HG03066 (cell line): Measurements from ENCODE around the gene IL21R.

Experiments used
- ATAC-seq: cut with Tn5 transposase; IDR thresholded peaks from one replicate; pipeline ENCODE4 v1.9.1; 2021; ENCODE audit warnings: low read depth; ENCODE audit not compliant: unreplicated experiment

IL21R gene

GRCh38 chr16:27461483-27462171 is 59.7 kb downstream of the IL21R start:
- ATAC-seq = no peak

- no peak for ATAC-seq
These were observed 60.3 kb downstream of the IL21R start for GRCh38 chr16:27462200-27462845.

- no peak for ATAC-seq
These were observed 61.1 kb downstream of the IL21R start for GRCh38 chr16:27462846-27463682.

- no peak for ATAC-seq
These were observed 62.0 kb downstream of the IL21R start for GRCh38 chr16:27463741-27464591.

- ATAC-seq = no peak
These were observed 62.9 kb downstream of the IL21R start for GRCh38 chr16:27464626-27465482.

- ATAC-seq = no peak
These were observed 63.5 kb downstream of the IL21R start for GRCh38 chr16:27465483-27465879.

- no peak for ATAC-seq
These were observed 67.1 kb downstream of the IL21R start for GRCh38 chr16:27468941-27469531.

GRCh38 chr16:27470567-27471431 is 68.8 kb downstream of the IL21R start:
- no peak for ATAC-seq

- no peak for ATAC-seq
These were observed 69.7 kb downstream of the IL21R start for GRCh38 chr16:27471661-27472060.

- no peak for ATAC-seq
These were observed 70.4 kb downstream of the IL21R start for GRCh38 chr16:27472091-27473020.

- no peak for ATAC-seq
These were observed 71.3 kb downstream of the IL21R start for GRCh38 chr16:27473101-27473900.

GRCh38 chr16:27474041-27474440 is 72.1 kb downstream of the IL21R start:
- no peak for ATAC-seq

- ATAC-seq = no peak
These were observed 72.9 kb downstream of the IL21R start for GRCh38 chr16:27474921-27475320.

- no peak for ATAC-seq
These were observed 73.6 kb downstream of the IL21R start for GRCh38 chr16:27475561-27475960.

- ATAC-seq = no peak
These were observed 74.3 kb downstream of the IL21R start for GRCh38 chr16:27476240-27476639.

GRCh38 chr16:27480761-27481160 is 78.8 kb downstream of the IL21R start:
- ATAC-seq = no peak
